ENCODE results near the gene ALG9.

The ALG9 gene

GRCh38 chr11:111765984-111766833, 105.2 kb downstream of the ALG9 start, which contains the start of gene PPP2R1B:
PPP2R1B (minus strand) TSS chr11:111766389; CDS start chr11:111766361, 28 bp downstream.
- DNase-seq (ENCODE audit: low read depth in 2 of 2), result peak; percentile 33 to 46

GRCh38 chr11:111765320-111765983, 105.9 kb downstream of the ALG9 start:
- no peak for DNase-seq (ENCODE audit: low read depth in 2 of 2)

DNA sequence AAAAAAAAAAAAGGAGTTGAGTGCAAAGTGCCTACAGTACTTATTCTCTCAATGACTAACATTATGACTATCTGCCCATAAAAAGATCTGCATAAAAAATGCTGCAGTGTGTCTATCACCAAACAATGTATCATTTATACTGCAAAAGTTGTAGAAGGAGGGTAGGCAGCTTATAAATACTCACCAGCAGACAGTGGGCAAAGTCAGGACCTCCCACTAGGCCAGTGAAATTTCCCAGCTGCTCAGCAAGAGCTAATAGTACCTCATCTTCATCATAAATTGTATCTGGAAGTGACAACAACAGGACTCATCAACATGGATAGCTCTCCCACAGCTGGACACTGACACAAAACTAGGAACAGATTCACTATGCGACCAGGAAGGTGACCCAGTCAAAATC, 106.8 kb downstream of the ALG9 start:
- DNase-seq (ENCODE audit: low read depth in 2 of 2), result no peak

- DNase-seq (ENCODE audit: low read depth in 2 of 2), result no peak
Measured at GRCh38 chr11:111762981-111763643, 108.3 kb downstream of the ALG9 start.

- no peak for DNase-seq (ENCODE audit: low read depth in 2 of 2)
Measured at GRCh38 chr11:111762526-111762925, 108.9 kb downstream of the ALG9 start.

DNA sequence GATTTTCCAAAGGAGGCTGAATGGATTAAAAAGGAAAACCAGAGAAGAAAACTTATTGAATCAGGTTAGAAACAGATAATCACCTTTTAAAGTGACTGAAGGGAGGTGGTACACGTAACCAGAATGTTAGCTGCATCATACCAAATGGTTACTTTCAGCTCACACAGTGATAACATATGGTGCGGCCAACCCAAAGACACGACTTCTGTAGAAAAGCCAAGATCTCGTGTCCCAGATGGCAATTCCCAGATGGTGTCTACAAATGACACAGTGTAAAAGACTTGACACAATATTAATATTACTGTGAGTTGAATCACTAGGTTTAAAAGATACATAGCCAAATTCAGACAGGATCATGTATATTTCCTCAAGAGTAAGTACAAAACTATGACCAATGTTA, 110.3 kb downstream of the ALG9 start:
- DNase-seq (ENCODE audit: low read depth in 2 of 2), result no peak

- DNase-seq (ENCODE audit: low read depth in 2 of 2), result no peak
Measured at GRCh38 chr11:111759778-111760407, 111.5 kb downstream of the ALG9 start.

GRCh38 chr11:111759376-111759775, 112.0 kb downstream of the ALG9 start:
- no peak for DNase-seq (ENCODE audit: low read depth in 2 of 2)

DNA sequence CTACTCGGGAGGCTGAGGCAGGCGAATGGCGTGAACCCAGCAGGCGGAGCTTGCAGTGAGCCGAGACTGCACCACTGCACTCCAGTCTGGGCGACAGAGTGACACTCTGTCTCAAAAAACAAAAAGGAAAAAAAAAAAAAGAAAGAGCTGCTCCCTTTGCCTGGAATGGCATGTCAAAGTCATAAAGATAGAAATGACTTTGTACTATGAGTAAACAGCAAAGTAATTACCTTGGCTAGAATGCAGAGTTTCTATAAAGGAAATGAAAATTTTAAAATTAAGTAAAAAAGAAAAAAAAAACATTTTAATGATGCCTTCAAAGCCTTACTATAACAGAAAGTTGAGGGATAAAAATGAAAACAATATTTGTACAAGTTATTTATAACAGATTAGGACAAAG, 115.3 kb downstream of the ALG9 start:
- no peak for DNase-seq (ENCODE audit: low read depth in 2 of 2)

DNA sequence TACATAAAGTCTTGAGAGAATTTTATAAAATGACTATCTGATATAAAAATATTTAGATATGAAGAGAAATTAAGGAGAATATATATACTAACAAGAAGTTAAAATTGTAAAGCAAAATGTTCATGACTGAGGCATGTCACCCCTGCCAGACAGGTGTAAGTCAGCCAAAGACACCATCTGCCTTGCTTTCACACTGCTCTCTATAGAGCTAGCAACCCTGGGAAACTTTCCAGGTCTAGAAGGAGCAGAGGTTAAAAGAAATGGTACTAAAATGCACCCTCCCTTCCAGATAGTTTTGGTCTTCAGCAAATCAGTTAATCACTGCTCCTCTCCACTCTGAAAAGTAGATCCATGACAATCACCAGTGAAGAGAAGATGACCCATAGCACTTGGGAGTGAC, 121.7 kb downstream of the ALG9 start:
- DNase-seq (ENCODE audit: low read depth in 2 of 2), result no peak

DNA sequence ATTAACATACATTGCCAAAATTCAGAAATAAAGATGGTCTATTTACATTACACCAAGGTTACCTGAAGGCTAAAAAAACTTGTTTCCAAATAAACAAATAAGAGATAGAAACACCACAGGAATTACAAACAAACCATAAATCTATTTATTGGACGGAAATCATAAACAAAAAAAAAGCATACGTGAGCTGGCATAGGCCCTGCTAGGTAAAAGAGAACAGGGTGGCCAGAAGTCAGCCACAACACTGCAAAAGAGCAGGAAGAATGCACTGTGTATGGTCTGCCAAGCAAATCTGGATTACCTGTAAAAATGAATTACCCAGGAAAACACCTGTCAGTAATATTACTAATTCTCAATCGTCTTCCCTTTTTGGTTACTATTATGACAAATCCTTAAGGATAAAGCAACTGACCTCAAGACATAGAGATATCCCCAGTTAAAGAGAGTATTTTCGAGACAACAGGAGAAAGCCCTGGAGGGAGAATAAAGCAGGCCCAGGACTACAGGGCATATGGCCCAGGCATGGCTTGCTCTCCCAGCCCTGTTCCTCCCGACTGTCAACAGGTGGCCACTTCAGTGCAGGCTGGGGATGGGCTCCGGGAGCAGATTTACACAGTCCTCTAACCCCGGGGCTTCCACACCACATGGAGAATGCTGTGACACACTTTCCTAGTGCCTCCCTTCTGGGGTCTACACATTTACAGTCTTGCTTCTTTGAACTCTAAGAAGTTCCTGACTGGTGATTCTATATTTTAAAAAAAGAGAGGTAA, 123.2 kb downstream of the ALG9 start:
- DNase-seq (ENCODE audit: low read depth in 2 of 2), result no peak

GRCh38 chr11:111745719-111746504, 125.5 kb downstream of the ALG9 start:
- DNase-seq (ENCODE audit: low read depth in 2 of 2), result no peak

DNA sequence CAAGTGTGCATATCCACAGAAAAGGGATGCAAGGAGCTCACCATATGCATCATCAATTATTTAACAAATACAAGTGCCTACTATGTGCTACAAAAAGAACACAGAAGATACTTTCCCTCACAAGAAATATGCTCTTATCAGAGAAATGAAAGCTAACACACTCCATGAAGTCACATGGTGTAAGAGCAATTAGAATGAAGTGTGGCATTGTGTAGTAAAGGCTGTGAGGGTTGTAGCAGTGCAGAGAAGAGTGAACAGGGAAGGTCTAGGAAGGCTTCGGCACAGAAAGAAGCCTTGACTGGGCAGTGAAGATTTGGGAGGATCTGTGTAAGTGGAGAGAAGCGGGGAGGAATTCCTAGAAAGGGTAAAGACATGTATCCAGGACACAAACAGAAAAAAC, 127.7 kb downstream of the ALG9 start:
- DNase-seq (ENCODE audit: low read depth in 2 of 2), result no peak

GRCh38 chr11:111741751-111742150, 129.6 kb downstream of the ALG9 start:
- no peak for DNase-seq (ENCODE audit: low read depth in 2 of 2)

- DNase-seq (ENCODE audit: low read depth in 2 of 2), result no peak
Measured at GRCh38 chr11:111739299-111739698, 132.1 kb downstream of the ALG9 start.

GRCh38 chr11:111737444-111738210, 133.8 kb downstream of the ALG9 start:
- DNase-seq (ENCODE audit: low read depth in 2 of 2), result no peak

DNA sequence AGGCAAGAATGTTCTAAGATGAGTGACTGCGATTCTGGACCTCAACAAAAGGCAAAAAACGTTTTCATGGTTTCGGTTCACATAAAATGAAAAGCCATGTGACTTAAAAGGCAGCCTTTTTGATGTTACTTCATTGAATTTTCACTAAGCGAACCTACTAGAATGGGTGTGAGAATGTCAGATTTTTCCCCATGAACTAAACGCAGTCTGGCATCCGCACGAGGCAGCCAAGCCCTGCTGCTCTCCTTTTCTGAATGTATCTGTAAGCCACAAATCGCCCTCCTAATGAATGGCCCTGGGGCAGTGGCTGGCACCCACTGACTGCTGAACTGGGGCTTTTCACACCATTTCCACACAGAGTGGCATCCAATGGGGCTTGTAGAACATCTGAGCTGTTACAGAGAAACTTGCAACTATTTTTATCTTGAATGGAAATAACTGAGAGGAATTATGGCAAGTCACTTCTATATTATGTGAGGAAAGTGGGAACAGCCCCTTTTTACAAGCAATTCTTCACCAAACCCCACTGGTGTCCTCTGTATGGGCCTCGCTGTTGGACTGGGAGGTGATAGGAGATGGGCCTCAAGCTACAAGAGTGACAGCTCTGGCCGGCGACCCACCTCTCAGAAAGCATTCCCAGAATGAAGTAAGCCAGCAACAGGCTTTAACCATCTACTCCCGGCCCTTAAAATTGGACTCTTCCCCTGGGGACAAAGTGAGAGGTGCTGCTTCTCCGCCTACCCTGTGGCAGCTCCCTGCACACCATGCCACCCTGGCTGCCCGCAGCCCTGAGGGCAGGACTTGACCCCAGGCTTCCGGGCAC, 134.5 kb downstream of the ALG9 start:
- no peak for DNase-seq (ENCODE audit: low read depth in 2 of 2)

All from activated CD8-positive, alpha-beta memory T cell treated with anti-CD3 and anti-CD28 coated beads for 4 hours (primary cell).